Psoas muscle (tissue), 8 donors: ENCODE data around the gene MYRIP. TPM values are rescaled to one million over a fixed set of nuclear protein-coding genes. Genes with fewer than 3 reads are reported as not detected.

Source experiments
- ATAC-seq, 4 donors: fragments of 200-7000 bp; cut with Tn5 transposase; one replicate each; pipeline ENCODE4 v1.9.1; 2020; ENCODE audit warnings: moderate library complexity in 3 of 4, mild to moderate bottlenecking in 2 of 4
- DNase-seq, 2 donors: peaks; one replicate each; pipeline ENCODE4 v3.0.0-alpha.2; 2020
- H3K27ac ChIP-seq: fragments of 200-600 bp; one replicate; pipeline ENCODE4 v1.8.0; 2022
- H3K27me3 ChIP-seq, 3 donors: fragments of 200-600 bp in 1 of 3; one replicate each; pipeline versions ENCODE4 v1.6.1 to v1.8.0; 2013 to 2022; ENCODE audit warnings: low read length in 2 of 3, mild to moderate bottlenecking in 2 of 3, moderate library complexity in 1 of 3; ENCODE audit not compliant: insufficient read depth in 3 of 3
- H3K36me3 ChIP-seq, 2 donors: fragments of 200-600 bp in 1 of 2; one replicate each; pipeline versions ENCODE4 v1.6.1 to v1.8.0; 2013 to 2022; ENCODE audit warnings: low read depth in 1 of 2, mild to moderate bottlenecking in 1 of 2, moderate library complexity in 1 of 2; ENCODE audit not compliant: insufficient read depth in 1 of 2
- H3K4me1 ChIP-seq: fragments of 200-600 bp; one replicate; pipeline ENCODE4 v1.8.0; 2022
- H3K4me3 ChIP-seq: fragments of 200-600 bp; one replicate; pipeline ENCODE4 v1.8.0; 2022; ENCODE audit warnings: mild to moderate bottlenecking
- H3K9me3 ChIP-seq: fragments of 200-600 bp; one replicate; pipeline ENCODE4 v1.8.0; 2022
- WGBS, 3 donors: extraction: QIAGEN DNeasy Blood & Tissue Kit; methylation state at CpG; one replicate each; pipeline versions ENCODE4 v1.1.6 to v1.1.7; 2013; 5-methylcytosine and 5-hydroxymethylcytosine counted together
- intact Hi-C, 2 donors: fragments of 100-400 bp; cut with DNase I; formaldehyde crosslinking; loops; one replicate each; pipeline versions ENCODE4 v1.11.0 to v1.14.2; 2022
- polyA plus RNA-seq, 3 donors: library from polyadenylated mRNA; stranded (reverse); fragments of 200-250 nt; gene quantifications; one replicate each; pipeline ENCODE4 v1.2.3, GENCODE V29; 2013
- total RNA-seq, 4 donors: library from RNA; stranded (reverse); fragmentation: NEBNext Ultra II Directional in 2 of 4; extraction: Animal tissue kit (Norgen Biotek cat#: 25700) in 2 of 4; gene quantifications; one replicate each; pipeline versions ENCODE4 v1.2.1 to v1.2.4, GENCODE V29; 2021 to 2023
- TF ChIP-seq, protein P1 (sequence below): fragments of 200-600 bp; IDR thresholded peaks from one replicate; pipeline ENCODE4 v1.8.0; 2022; ENCODE audit warnings: antibody characterized with exemption
- donor health status: healthy with polysubstance abuse.
- donor health status: DM: no; HTN: no; CAD: no; lungs with moderate emphysema.
- donor health status: Bipolar disorder and iron deficiency.
- donor health status: healthy.
- donor health status: DM: yes; HTN: yes; CAD: no.
- donor health status: DM: no; HTN: no; CAD: no.
- donor health status: DM: no; HTN: no; CAD: no.
- donor health status: DM: yes; HTN: yes; CAD: no.

Gene MYRIP
- total and polyA plus RNA-seq, 7 donors, result 0.35 to 2.8 (median 1.1) TPM

DNA sequence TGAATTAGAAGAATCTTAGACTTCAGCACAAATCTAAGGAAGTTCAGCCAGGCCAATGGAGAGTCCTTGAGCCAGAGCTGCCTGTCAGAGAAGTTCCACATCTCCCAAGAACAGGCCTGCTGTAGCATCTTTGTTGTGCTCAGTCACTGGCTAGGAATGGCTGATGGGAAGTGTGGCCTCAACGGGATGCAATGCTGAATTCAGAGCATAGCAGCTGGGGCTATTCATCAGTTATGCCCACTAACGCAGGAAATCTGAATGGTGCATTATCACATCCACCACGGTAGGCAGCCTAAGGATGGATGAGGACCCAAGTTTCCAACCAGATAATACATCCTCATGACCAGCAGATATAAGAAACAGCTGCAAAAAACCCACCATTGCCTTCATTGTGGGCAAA, 496.9 kb downstream of the MYRIP start:
- H3K4me3 ChIP-seq, result no peak overlapping the region
- no peaks in the 10 kb centered on the region for H3K9me3 ChIP-seq
- DNase-seq (no peak), ATAC-seq (no peak)
- no peaks in the 10 kb centered on the region for H3K27me3 ChIP-seq
- H3K36me3 ChIP-seq, result peaks cover 0 to 6% of the 10 kb centered on the region in 2 donors
- H3K27ac ChIP-seq, result no peak overlapping the region
- TF ChIP-seq, protein P1, sequence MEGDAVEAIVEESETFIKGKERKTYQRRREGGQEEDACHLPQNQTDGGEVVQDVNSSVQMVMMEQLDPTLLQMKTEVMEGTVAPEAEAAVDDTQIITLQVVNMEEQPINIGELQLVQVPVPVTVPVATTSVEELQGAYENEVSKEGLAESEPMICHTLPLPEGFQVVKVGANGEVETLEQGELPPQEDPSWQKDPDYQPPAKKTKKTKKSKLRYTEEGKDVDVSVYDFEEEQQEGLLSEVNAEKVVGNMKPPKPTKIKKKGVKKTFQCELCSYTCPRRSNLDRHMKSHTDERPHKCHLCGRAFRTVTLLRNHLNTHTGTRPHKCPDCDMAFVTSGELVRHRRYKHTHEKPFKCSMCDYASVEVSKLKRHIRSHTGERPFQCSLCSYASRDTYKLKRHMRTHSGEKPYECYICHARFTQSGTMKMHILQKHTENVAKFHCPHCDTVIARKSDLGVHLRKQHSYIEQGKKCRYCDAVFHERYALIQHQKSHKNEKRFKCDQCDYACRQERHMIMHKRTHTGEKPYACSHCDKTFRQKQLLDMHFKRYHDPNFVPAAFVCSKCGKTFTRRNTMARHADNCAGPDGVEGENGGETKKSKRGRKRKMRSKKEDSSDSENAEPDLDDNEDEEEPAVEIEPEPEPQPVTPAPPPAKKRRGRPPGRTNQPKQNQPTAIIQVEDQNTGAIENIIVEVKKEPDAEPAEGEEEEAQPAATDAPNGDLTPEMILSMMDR, result no peak
- 59 to 80% (median 70%) methylated on average over 3 of the region's 3 CpGs for WGBS, 3 donors
- intact Hi-C loops, result loop anchor here in 1 of 2 donors (10.0 kb wide), 1 partner anchor 902 kb away; the partner anchor contains the start of gene RPSA
- H3K4me1 ChIP-seq, result peaks cover 38% of the 10 kb centered on the region

- WGBS, 3 donors, result 88 to 91% (median 89%) methylated on average over 1 of the region's 1 CpG
- Histone ChIP-seq H3K27ac (no peak overlapping the region), H3K4me3 (no peak overlapping the region), H3K4me1 (peaks cover 47% of the 10 kb centered on the region), H3K27me3 (no peaks in the 10 kb centered on the region), H3K36me3 (peaks cover 0 to 14% of the 10 kb centered on the region in 2 donors), H3K9me3 (no peaks in the 10 kb centered on the region)
- intact Hi-C loops, result loop anchor here in 1 of 2 donors (10.0 kb wide), 1 partner anchor 902 kb away; the partner anchor contains the start of gene RPSA
- no peak for ATAC-seq
- no peak for DNase-seq
- TF ChIP-seq, protein P1, result no peak
These were observed 497.8 kb downstream of the MYRIP start for GRCh38 chr3:40307176-40307575.

GRCh38 chr3:40308725-40309417, 499.5 kb downstream of the MYRIP start:
- intact Hi-C loops, result loop anchor here in 1 of 2 donors (10.0 kb wide), 1 partner anchor 904 kb away; the partner anchor contains the start of gene RPSA
- Histone ChIP-seq H3K4me1 (peaks cover 47% of the 10 kb centered on the region), H3K9me3 (no peaks in the 10 kb centered on the region), H3K4me3 (peak overlapping the region; percentile 85), H3K27me3 (no peaks in the 10 kb centered on the region), H3K27ac (peak overlapping the region; percentile 96), H3K36me3 (peaks cover 3 to 31% of the 10 kb centered on the region in 2 donors)
- ATAC-seq (peak; percentile 1 to 13 (median 2)), DNase-seq (no peak)
- WGBS, 3 donors, result 16 to 25% (median 20%) methylated on average over 20 of the region's 20 CpGs
- TF ChIP-seq, protein P1, result no peak

DNA sequence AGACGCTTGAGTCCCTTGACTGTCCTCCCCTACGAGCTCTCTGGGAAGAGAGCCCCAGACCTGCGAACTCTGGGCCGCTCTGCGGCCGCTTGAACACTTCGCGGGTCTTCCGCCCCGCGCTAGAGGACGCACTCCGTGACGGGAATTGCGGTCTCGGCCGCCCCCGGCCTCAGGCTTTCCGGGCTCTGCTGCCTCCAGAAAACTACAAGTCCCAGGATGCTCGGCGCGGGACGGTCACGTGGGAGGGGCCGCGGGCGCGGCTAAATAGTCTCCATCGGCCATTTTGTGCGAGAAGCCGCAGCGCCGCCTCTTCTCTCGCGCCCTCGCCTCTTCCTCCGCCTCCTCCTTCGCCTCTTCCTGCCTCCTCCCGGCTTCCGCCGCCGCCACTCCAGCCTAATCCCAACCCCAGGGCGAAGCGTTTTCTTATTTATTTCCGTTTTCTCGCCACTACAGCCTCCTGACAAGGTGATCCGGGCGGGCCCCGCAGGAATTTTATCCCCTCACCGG, 500.1 kb downstream of the MYRIP start, which contains the start of gene EIF1B:
TSS of gene EIF1B (plus strand) at position 290 of the 507 bp plus-strand sequence. CDS start 235 bp downstream, outside the sequence.
- peak; percentile 96 to 98 (median 98) for ATAC-seq
- peak; percentile 98 to 99 for DNase-seq
- intact Hi-C loops, result loop anchor here in 1 of 2 donors (10.0 kb wide), 1 partner anchor 905 kb away; the partner anchor contains the start of gene RPSA
- Histone ChIP-seq H3K36me3 (peaks cover 3 to 35% of the 10 kb centered on the region in 2 donors), H3K27ac (peak within 1 kb of the TSS; percentile 96), H3K9me3 (no peaks in the 10 kb centered on the region), H3K4me1 (peaks cover 42% of the 10 kb centered on the region), H3K4me3 (peak within 1 kb of the TSS; percentile 85), H3K27me3 (no peaks in the 10 kb centered on the region)
- WGBS, 3 donors, result 0% methylated on average over 44 to 50 of the region's 50 CpGs
- TF ChIP-seq, protein P1, result peak; percentile 90
